ENCODE measurements around the gene DIP2C. TPM values are rescaled to one million over a fixed set of nuclear protein-coding genes. Genes with fewer than 3 reads are reported as not detected.
"Not testable (repeated sequence)": the region's sequence is repeated elsewhere in the genome, so short reads cannot be mapped to it uniquely, and the experiment has no call there.

The DIP2C gene
- total RNA-seq, 2 experiments from 2014 or later: 1.6 to 1.7 TPM

DNA sequence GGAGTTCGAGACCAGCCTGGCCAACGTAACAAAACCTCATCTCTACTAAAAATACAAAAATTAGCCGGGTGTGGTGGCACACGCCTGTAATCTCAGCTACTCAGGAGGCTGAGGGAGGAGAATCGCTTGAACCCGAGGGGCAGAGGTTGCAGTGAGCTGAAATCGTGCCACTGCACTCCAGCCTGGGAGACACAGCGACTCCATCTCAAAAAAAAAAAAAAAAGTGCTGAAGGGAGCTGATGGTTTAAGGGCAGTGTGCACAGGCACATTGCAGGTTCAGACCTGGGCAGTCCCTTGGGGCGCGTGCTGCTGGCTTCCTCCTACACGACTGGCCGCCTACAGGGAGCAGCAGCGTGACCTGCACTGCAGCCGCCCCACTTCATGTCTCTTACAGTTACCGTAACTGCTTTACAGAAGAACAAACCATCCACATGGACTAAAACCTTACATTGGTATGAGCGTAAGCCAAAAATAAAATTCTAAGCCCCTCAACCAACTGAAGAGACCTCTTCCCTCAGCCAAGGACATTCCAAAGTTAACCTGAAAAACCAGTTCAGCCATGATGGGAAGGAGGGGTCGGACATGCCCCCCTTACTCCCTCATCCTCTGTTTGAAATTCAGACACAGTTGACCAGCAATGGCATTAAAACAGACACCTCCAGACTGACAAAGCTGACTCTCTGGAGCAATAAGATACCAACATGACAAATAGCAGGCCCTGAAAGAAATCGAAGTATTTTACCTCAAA lies 292.0 kb downstream of the DIP2C start:
- H3K36me3 Mint-ChIP-seq: no peaks in the 10 kb centered on the region
- no peak for ATAC-seq (ENCODE audit: low read depth)
- no peak overlapping the region for H3K4me3 Mint-ChIP-seq
- POLR2A ChIA-PET: no interaction called here
- H3K27ac Mint-ChIP-seq: no peak overlapping the region
- peaks cover 4% of the 10 kb centered on the region for H3K27me3 Mint-ChIP-seq
- DNase-seq: no peak
- peaks cover 8% of the 10 kb centered on the region for H3K4me1 Mint-ChIP-seq
- no peaks in the 10 kb centered on the region for H3K9me3 Mint-ChIP-seq

DNA sequence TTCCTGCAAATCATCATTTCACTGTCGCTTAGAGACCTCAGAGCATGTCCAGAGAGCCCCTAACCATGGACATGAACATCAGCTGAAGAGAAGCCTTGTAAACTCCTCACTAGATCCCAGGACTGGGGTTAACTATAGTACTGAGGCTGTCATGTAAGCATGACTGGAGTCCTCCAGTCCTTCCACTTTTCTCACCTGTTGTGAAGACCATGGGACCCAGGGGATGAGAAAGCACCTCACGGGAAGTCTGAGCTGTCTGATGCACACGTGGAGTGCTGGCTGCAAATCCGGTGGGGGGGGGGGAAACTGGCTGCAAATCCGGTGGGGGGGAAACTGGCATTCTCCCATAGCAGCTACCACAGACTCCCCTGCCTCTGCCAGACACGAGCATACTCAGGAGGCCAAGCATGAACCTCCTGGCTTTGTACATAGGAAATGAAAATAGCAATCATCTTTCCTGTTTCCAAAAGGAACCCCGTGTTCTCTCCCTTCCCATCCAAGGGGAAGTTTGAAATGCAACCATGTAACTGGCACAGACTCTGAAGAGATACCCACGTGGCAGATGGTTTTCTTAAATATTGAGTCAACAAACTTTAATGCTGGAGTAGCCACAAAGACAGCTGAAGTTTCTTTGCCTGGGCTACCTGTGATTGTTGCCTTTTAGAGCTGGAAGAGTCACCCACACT lies 292.8 kb downstream of the DIP2C start:
- H3K4me1 Mint-ChIP-seq: peaks cover 8% of the 10 kb centered on the region
- no peaks in the 10 kb centered on the region for H3K36me3 Mint-ChIP-seq
- H3K27ac Mint-ChIP-seq: no peak overlapping the region
- H3K4me3 Mint-ChIP-seq: no peak overlapping the region
- POLR2A ChIA-PET: no interaction called here
- peaks cover 4% of the 10 kb centered on the region for H3K27me3 Mint-ChIP-seq
- ATAC-seq (ENCODE audit: low read depth) (no peak), DNase-seq (no peak)
- H3K9me3 Mint-ChIP-seq: no peaks in the 10 kb centered on the region

DNA sequence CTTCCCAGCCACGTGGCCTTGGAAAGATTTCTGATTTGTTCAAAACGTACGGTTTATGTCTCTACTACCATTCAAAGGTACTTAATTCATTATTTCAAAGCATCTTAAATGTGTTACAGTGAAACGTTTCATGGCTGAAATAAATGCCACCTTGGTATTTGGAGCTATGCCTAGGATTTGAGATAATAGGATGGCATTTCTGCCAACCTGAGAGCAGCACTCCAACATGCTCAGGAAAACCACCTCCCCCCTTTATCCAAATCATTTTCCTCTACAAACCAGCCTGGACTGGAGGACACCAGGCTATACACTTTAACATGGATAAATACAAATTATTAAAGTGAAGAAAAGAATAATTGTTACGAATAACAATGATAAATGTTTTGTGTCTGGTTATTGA lies 293.4 kb downstream of the DIP2C start:
- DNase-seq: no peak
- H3K9me3 Mint-ChIP-seq: no peaks in the 10 kb centered on the region
- H3K4me1 Mint-ChIP-seq: peaks cover 8% of the 10 kb centered on the region
- H3K27ac Mint-ChIP-seq: no peak overlapping the region
- no peaks in the 10 kb centered on the region for H3K36me3 Mint-ChIP-seq
- H3K4me3 Mint-ChIP-seq: no peak overlapping the region
- ATAC-seq (ENCODE audit: low read depth): no peak
- peaks cover 4% of the 10 kb centered on the region for H3K27me3 Mint-ChIP-seq
- POLR2A ChIA-PET: no interaction called here

DNA sequence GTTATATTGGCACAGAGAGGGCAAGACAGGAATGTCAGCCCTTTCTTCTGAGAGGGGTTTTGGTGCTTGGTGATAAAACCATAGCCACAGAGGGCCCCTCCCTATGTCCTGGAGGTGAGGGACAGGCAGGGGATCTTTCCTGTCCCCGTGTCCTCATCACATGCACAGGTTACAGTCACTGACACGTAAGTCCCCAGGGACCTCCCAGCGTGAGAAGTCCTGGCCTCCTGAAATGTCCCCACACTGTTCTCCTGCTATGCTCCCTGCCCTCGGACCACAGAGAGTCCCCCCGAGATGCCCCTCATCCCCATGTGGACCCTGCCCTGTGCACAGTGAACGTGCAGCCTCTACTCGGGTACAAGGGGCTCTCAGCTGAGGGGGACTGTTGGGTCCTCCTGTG lies 293.8 kb downstream of the DIP2C start:
- Mint-ChIP-seq H3K4me3 (no peak overlapping the region), H3K36me3 (no peaks in the 10 kb centered on the region), H3K27ac (no peak overlapping the region), H3K27me3 (peaks cover 4% of the 10 kb centered on the region), H3K9me3 (no peaks in the 10 kb centered on the region), H3K4me1 (peaks cover 8% of the 10 kb centered on the region)
- ATAC-seq (ENCODE audit: low read depth): no peak
- DNase-seq: no peak
- POLR2A ChIA-PET: no interaction called here

DNA sequence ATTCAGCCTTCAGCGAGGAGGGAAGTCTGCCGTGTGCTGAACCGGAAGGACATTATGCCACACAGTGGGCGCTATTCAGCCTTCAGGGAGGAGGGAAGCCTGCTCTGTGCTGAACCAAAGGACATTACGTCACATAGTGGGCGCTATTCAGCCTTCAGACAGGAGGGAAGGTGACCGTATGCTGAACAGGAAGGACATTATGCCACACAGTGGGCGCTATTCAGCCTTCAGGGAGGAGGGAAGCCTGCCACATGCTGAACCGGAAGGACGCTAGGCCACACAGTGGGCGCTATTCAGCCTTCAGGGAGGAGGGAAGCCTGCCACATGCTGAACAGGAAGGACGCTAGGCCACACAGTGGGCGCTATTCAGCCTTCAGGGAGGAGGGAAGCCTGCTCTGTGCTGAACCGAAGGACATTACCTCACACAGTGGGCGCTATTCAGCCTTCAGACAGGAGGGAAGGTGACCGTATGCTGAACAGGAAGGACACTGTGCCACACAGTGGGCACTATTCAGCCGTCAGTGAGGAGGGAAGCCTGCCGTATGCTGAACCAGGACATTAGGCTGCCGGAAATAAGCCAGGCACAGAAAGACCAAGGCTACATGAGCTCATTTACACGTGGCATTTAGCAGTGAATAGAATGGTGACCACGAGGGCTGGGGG lies 294.9 kb downstream of the DIP2C start:
- H3K27me3 Mint-ChIP-seq, H3K36me3 Mint-ChIP-seq, H3K4me1 Mint-ChIP-seq, H3K4me3 Mint-ChIP-seq, DNase-seq, POLR2A ChIA-PET, H3K9me3 Mint-ChIP-seq: not testable (repeated sequence)
- peak overlapping the region; percentile 51 for H3K27ac Mint-ChIP-seq
- peak; percentile 33 for ATAC-seq (ENCODE audit: low read depth)

DNA sequence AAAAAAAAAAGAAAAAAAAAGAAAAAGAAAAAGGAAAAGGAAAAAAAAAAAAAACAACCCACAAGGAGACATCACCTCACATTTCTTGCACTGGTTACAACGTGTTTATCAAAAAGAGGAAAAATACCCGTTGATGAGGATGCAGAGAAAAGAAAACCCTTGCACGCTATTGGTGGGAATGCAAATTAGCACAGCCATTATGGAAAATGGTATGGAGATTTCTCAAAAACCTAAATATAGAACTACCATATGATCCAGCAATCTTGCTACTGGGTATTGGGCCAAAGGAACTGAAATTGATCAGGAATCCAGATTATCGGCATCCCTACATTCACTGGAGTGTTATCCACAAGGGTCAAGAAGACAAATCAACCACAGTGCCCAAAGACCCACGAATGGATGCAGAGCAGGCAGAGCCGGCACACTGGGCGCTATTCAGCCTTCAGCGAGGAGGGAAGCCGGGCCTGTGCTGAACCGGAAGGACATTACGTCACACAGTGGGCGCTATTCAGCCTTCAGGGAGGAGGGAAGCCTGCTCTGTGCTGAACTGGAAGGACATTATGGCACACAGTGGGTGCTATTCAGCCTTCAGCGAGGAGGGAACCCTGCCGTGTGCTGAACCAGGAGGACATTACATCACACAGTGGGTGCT lies 295.6 kb downstream of the DIP2C start:
- peaks cover 8% of the 10 kb centered on the region for H3K4me1 Mint-ChIP-seq
- ATAC-seq (ENCODE audit: low read depth): no peak
- no peaks in the 10 kb centered on the region for H3K36me3 Mint-ChIP-seq
- POLR2A ChIA-PET: no interaction called here
- H3K27ac Mint-ChIP-seq: no peak overlapping the region
- H3K9me3 Mint-ChIP-seq: no peaks in the 10 kb centered on the region
- peaks cover 4% of the 10 kb centered on the region for H3K27me3 Mint-ChIP-seq
- H3K4me3 Mint-ChIP-seq: no peak overlapping the region
- no peak for DNase-seq

DNA sequence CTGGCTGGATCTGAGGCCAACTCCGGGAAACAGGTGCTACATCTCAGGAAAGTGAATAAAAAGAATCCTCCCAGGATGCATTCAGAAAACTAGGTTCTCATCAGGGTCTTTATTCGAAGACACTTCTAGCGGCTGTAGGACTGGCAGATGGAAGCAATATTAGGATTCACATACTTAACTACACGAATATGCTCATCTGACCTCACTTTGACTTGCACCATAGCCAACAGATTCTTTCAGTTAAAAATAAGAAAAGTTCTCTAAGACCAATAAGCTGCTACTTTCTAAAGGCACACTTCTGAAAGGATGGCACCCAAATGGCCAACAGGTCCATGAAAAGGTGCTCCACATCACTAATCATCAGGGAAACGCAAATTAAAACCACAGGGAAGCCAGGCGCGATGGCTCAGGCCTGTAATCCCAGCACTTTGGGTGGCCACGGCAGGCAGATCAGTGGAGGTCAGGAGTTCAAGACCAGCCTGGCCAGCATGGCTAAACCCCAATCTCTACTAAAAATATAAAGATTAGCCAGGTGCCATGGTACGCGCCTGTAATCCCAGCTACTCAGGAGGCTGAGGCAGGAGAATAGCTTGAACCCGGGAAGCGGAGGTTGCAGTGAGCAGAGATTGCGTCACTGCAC lies 296.2 kb downstream of the DIP2C start:
- Mint-ChIP-seq H3K4me1 (peaks cover 8% of the 10 kb centered on the region), H3K4me3 (no peak overlapping the region), H3K36me3 (no peaks in the 10 kb centered on the region), H3K27me3 (peaks cover 4% of the 10 kb centered on the region), H3K27ac (no peak overlapping the region), H3K9me3 (no peaks in the 10 kb centered on the region)
- ATAC-seq (ENCODE audit: low read depth) (no peak), DNase-seq (no peak)
- POLR2A ChIA-PET: no interaction called here

DNA sequence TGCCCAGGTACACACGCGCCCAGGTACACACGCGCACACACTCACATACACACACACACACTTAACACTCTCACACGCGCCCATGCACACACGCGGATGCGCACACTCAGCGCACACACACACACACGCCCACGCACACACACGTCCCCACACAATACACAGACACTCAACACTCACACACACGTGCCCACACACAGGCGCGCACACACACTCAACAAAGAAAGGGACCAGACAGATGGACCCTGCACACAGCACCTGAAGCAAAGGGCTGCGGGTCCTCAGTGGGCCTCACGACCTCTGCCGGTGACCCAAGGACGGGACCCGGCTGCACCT lies 296.8 kb downstream of the DIP2C start:
- Mint-ChIP-seq H3K27ac (no peak overlapping the region), H3K9me3 (no peaks in the 10 kb centered on the region), H3K4me1 (peaks cover 8% of the 10 kb centered on the region), H3K4me3 (no peak overlapping the region), H3K36me3 (no peaks in the 10 kb centered on the region), H3K27me3 (peaks cover 2% of the 10 kb centered on the region)
- ATAC-seq (ENCODE audit: low read depth): no peak
- POLR2A ChIA-PET: no interaction called here
- DNase-seq: no peak

DNA sequence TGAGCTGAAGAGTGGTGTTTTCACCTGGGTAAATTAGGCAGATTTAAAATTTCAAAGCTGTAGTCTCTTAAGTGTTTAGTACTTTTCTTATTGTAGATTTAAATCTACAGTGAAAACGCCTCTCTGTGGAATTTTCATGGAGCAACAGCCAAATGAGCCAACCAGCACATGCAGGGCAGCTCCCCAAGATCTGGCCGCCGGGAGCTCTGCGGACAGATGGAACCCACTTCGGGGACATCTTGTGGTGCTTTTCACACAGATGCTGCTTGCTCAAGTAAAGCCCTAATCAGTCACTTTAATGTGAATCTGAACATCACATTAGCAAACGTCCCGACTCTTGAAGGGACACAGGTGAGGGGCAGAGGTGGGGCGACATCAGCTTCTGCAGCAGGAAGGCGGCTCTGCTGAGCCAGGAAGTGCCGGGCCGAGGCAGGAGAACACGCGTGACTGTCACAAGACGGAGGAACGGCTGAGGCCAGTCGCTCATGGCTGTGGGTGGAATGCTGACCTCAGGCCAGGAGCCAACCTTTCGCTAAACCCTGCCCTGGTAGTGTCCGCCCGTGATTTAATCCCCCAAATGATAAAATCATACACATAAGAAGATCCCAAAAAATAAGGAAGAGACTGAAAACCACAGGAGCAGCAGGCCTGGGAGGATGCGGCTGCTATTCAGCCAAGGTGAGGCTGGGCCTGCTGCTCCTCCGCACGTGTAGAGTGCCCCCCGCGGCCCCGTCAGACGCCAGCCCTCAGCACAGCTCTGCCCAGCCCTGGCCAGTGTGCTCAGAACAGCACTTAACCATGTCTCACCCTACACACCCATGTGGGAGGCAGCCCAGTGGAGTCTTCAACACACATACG lies 297.4 kb downstream of the DIP2C start:
- ATAC-seq (ENCODE audit: low read depth) (no peak), DNase-seq (no peak)
- Mint-ChIP-seq H3K4me1 (peaks cover 8% of the 10 kb centered on the region), H3K9me3 (no peaks in the 10 kb centered on the region), H3K36me3 (no peaks in the 10 kb centered on the region), H3K4me3 (no peak overlapping the region), H3K27ac (no peak overlapping the region), H3K27me3 (peaks cover 2% of the 10 kb centered on the region)
- POLR2A ChIA-PET: no interaction called here

DNA sequence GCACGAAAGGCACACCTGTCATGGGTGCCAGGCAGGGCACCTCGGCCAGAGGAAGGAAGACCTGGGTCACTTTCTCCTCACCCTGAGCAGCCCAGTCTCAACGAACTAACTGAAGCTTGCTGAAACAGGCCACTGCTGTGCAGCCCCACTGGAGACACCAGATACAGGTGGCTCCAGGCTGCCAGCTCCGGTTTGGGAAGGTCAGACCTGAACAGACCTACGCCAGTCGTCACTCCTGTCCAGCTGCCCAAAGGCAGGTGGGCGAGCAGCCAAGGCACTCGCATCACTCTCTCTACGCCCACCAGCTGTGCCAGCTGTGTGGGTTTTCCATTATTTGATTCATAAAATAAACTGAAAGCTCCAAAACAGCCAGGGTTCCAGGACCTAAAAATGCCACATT lies 298.2 kb downstream of the DIP2C start:
- no peaks in the 10 kb centered on the region for H3K9me3 Mint-ChIP-seq
- peaks cover 8% of the 10 kb centered on the region for H3K4me1 Mint-ChIP-seq
- no peak for DNase-seq
- POLR2A ChIA-PET: no interaction called here
- no peak overlapping the region for H3K4me3 Mint-ChIP-seq
- no peak for ATAC-seq (ENCODE audit: low read depth)
- no peaks in the 10 kb centered on the region for H3K27me3 Mint-ChIP-seq
- no peak overlapping the region for H3K27ac Mint-ChIP-seq
- H3K36me3 Mint-ChIP-seq: no peaks in the 10 kb centered on the region

DNA sequence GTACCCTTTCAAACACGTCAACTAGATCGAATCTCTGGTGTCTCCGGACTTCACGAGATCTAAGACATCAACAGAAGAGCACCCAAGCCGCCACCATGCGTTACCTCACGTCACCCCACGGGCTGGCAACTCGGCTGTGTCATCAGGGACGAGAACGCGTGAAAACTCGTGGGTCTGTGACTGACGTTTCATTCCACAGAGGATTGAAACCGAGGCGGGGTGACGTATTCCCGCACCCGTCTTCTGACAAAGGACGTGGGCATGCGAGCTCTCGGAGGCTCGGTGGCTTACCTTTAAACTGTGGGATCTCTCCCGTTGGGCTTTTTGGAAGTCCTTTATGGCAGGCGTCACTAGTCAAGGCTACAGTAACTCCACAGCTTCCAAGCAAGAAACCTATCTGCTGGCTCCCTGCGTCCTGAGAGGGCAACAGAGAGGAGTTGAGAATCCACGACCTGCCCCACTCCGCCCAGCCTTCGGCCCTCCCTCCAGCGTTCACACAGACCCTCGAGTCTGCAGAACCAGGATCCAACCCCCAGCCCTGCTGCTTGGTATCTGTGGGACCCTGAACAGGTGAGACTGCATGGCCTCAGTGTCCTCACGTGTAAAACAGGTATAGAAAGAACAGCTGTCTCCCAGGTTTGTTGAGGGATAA lies 298.9 kb downstream of the DIP2C start:
- Mint-ChIP-seq H3K4me3 (no peak overlapping the region), H3K36me3 (no peaks in the 10 kb centered on the region), H3K27ac (no peak overlapping the region), H3K9me3 (no peaks in the 10 kb centered on the region), H3K27me3 (no peaks in the 10 kb centered on the region), H3K4me1 (peaks cover 8% of the 10 kb centered on the region)
- POLR2A ChIA-PET: no interaction called here
- ATAC-seq (ENCODE audit: low read depth) (no peak), DNase-seq (no peak)

DNA sequence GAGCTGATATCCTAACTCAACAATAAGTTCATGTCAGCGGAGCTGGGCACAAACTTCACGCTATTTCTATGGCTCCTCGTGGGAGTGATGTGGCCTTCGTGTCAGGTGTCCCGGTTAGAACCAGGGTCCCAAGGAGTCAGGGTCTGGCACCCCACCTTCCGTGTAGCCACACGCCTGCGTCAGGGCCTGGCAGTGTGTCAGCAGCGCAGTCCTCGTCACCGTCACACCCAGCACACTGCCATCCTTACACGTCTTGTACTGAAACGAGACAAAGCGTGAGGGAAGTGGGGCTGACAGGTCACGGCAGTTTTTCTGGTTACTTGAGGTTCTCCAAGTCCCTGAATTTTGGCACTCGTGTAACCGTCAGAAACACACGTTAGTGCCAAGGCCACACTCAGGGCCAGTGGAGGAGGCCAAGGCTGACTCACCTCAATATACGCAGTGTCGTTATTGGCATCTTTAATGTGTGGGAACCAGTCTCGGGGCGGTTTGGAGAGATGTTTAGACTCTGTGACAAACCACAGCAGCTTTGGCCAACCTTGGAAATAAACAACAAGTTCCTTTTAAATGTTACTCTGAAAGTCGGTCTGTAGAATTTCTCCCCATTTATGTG lies 299.5 kb downstream of the DIP2C start:
- Mint-ChIP-seq H3K27me3 (no peaks in the 10 kb centered on the region), H3K36me3 (no peaks in the 10 kb centered on the region), H3K27ac (no peak overlapping the region), H3K9me3 (no peaks in the 10 kb centered on the region), H3K4me1 (peaks cover 6% of the 10 kb centered on the region), H3K4me3 (no peak overlapping the region)
- POLR2A ChIA-PET: no interaction called here
- no peak for DNase-seq
- no peak for ATAC-seq (ENCODE audit: low read depth)

Data from activated naive CD8-positive, alpha-beta T cell treated with anti-CD3 and anti-CD28 coated beads, Interleukin-2, amount 10 ng/mL, durations not matched to agents 7 days and 5 days (primary cell).